ENCODE measurements around the gene TMEM120B. TPM values are rescaled to one million over a fixed set of nuclear protein-coding genes. Genes with fewer than 3 reads are reported as not detected.

The TMEM120B gene
- total RNA-seq, 4 donors from 2014 or later, result 7.1 to 13.8 (median 8.8) TPM

GRCh38 chr12:121769831-121770301 is 57.3 kb downstream of the TMEM120B start:
- H3K9me3 ChIP-seq, result no peaks in the 10 kb centered on the region
- H3K4me3 ChIP-seq, result no peak overlapping the region
- no peak overlapping the region for H3K27ac ChIP-seq
- H3K27me3 ChIP-seq, result no peaks in the 10 kb centered on the region
- DNase-seq (ENCODE audit: low spot score in 2 of 2), result no peak
- H3K36me3 ChIP-seq, result no peaks in the 10 kb centered on the region
- H3K4me1 ChIP-seq, result peaks cover 19% of the 10 kb centered on the region
- 94% methylated on average over 9 of the region's 11 CpGs for WGBS
- TF ChIP-seq POLR2AphosphoS5 (IDR thresholded peaks at IDR 0.05) (no peak), CTCF (IDR thresholded peaks at IDR 0.05) (no peak), EP300 (IDR thresholded peaks at IDR 0.05) (no peak), POLR2A (IDR thresholded peaks at IDR 0.05) (no peak)

- DNase-seq (ENCODE audit: low spot score in 2 of 2), result no peak
- no peaks in the 10 kb centered on the region for H3K27me3 ChIP-seq
- TF ChIP-seq CTCF (IDR thresholded peaks at IDR 0.05) (no peak), POLR2AphosphoS5 (IDR thresholded peaks at IDR 0.05) (no peak), EP300 (IDR thresholded peaks at IDR 0.05) (no peak), POLR2A (IDR thresholded peaks at IDR 0.05) (no peak)
- H3K36me3 ChIP-seq, result no peaks in the 10 kb centered on the region
- H3K4me3 ChIP-seq, result no peak overlapping the region
- peaks cover 19% of the 10 kb centered on the region for H3K4me1 ChIP-seq
- WGBS, result 66% methylated on average over 8 of the region's 9 CpGs
- no peak overlapping the region for H3K27ac ChIP-seq
- H3K9me3 ChIP-seq, result no peaks in the 10 kb centered on the region
These were observed 57.8 kb downstream of the TMEM120B start for GRCh38 chr12:121770388-121770787.

- H3K4me1 ChIP-seq, result peaks cover 21% of the 10 kb centered on the region
- no peak overlapping the region for H3K4me3 ChIP-seq
- H3K9me3 ChIP-seq, result no peaks in the 10 kb centered on the region
- WGBS, result 88% methylated on average over 17 of the region's 25 CpGs
- no peak overlapping the region for H3K27ac ChIP-seq
- no peaks in the 10 kb centered on the region for H3K36me3 ChIP-seq
- TF ChIP-seq POLR2AphosphoS5 (IDR thresholded peaks at IDR 0.05) (no peak), EP300 (IDR thresholded peaks at IDR 0.05) (no peak), CTCF (IDR thresholded peaks at IDR 0.05) (no peak), POLR2A (IDR thresholded peaks at IDR 0.05) (no peak)
- H3K27me3 ChIP-seq, result no peaks in the 10 kb centered on the region
- DNase-seq (ENCODE audit: low spot score in 2 of 2), result no peak
These were observed 58.5 kb downstream of the TMEM120B start for GRCh38 chr12:121770813-121771625.

GRCh38 chr12:121773011-121773777 is 60.6 kb downstream of the TMEM120B start:
- peak in 1 of 2 donors; percentile 85 for DNase-seq (ENCODE audit: low spot score in 2 of 2)
- Histone ChIP-seq H3K27ac (peak overlapping the region; percentile 14), H3K4me3 (no peak overlapping the region), H3K27me3 (no peaks in the 10 kb centered on the region), H3K9me3 (no peaks in the 10 kb centered on the region), H3K36me3 (no peaks in the 10 kb centered on the region), H3K4me1 (peaks cover 13% of the 10 kb centered on the region)
- TF ChIP-seq CTCF (IDR thresholded peaks at IDR 0.05) (peak; percentile 66 to 82), EP300 (IDR thresholded peaks at IDR 0.05) (no peak)
- 63% methylated on average over 8 of the region's 14 CpGs for WGBS

- peaks cover 13% of the 10 kb centered on the region for H3K4me1 ChIP-seq
- TF ChIP-seq POLR2AphosphoS5 (IDR thresholded peaks at IDR 0.05) (no peak), EP300 (IDR thresholded peaks at IDR 0.05) (no peak), POLR2A (IDR thresholded peaks at IDR 0.05) (no peak), CTCF (IDR thresholded peaks at IDR 0.05) (no peak)
- no peaks in the 10 kb centered on the region for H3K27me3 ChIP-seq
- peaks cover 9% of the 10 kb centered on the region for H3K36me3 ChIP-seq
- 69% methylated on average over 7 of the region's 14 CpGs for WGBS
- H3K9me3 ChIP-seq, result no peaks in the 10 kb centered on the region
- no peak overlapping the region for H3K27ac ChIP-seq
- no peak overlapping the region for H3K4me3 ChIP-seq
- DNase-seq (ENCODE audit: low spot score in 2 of 2), result no peak
These were observed 62.5 kb downstream of the TMEM120B start for GRCh38 chr12:121774968-121775474.

Data from suprapubic skin (tissue), 4 donors.